Small intestine (tissue), 7 donors: ENCODE measurements around the gene AP3D1. TPM values are rescaled to one million over a fixed set of nuclear protein-coding genes. Genes with fewer than 3 reads are reported as not detected.
"Not testable (repeated sequence)": the region's sequence is repeated elsewhere in the genome, so short reads cannot be mapped to it uniquely, and the experiment has no call there.

ENCODE experiments used
- DNase-seq, 2 donors: peaks; one replicate each; pipeline versions ENCODE4 v3.0.0 to v3.0.0-alpha.2; 2013
- FAIRE-seq: peaks from 2 replicates; lab custom pipeline; 2012; peaks lifted over from hg19 to GRCh38; lab: Jason Lieb, UNC
- H3K27ac ChIP-seq, 3 donors: one replicate each; pipeline ENCODE4 v1.5.1; 2013; ENCODE audit warnings: low read length in 2 of 3, mild to moderate bottlenecking in 2 of 3, control low read depth in 1 of 3, inconsistent platforms in 1 of 3, low read depth in 1 of 3, moderate library complexity in 1 of 3
- H3K27me3 ChIP-seq, 3 donors: one replicate each; pipeline ENCODE4 v1.6.1; 2013; ENCODE audit warnings: low read length in 3 of 3, inconsistent platforms in 1 of 3; ENCODE audit not compliant: control insufficient read depth in 3 of 3, insufficient read depth in 3 of 3
- H3K36me3 ChIP-seq, 3 donors: one replicate each; pipeline ENCODE4 v1.6.1; 2013; ENCODE audit warnings: low read length in 3 of 3, inconsistent platforms in 1 of 3, low read depth in 1 of 3, mild to moderate bottlenecking in 1 of 3, moderate library complexity in 1 of 3; ENCODE audit not compliant: control insufficient read depth in 3 of 3, insufficient read depth in 2 of 3
- H3K4me1 ChIP-seq, 3 donors: one replicate each; pipeline ENCODE4 v1.6.1; 2013; ENCODE audit warnings: low read length in 2 of 3, inconsistent platforms in 1 of 3, low read depth in 1 of 3, mild to moderate bottlenecking in 1 of 3, moderate library complexity in 1 of 3; ENCODE audit not compliant: control insufficient read depth in 3 of 3, insufficient read depth in 2 of 3
- H3K4me3 ChIP-seq, 3 donors: one replicate each; pipeline ENCODE4 v1.5.1; 2013; ENCODE audit warnings: low read length in 3 of 3, control low read depth in 1 of 3, inconsistent platforms in 1 of 3, low read depth in 1 of 3, mild to moderate bottlenecking in 1 of 3, moderate library complexity in 1 of 3
- H3K9me3 ChIP-seq, 2 donors: one replicate each; pipeline ENCODE4 v1.6.1; 2013; ENCODE audit warnings: low read depth in 1 of 2, low read length in 1 of 2; ENCODE audit not compliant: control insufficient read depth in 2 of 2, insufficient read depth in 1 of 2
- WGBS, 3 donors: extraction: QIAGEN DNeasy Blood & Tissue Kit; methylation state at CpG; one replicate each; pipeline ENCODE4 v1.1.7; 2013; 5-methylcytosine and 5-hydroxymethylcytosine counted together
- polyA plus RNA-seq, 4 donors: library from polyadenylated mRNA; stranded (reverse) in 3 of 4; unstranded in 1 of 4; fragments of 200-250 nt in 3 of 4; fragments of 120-200 nt in 1 of 4; gene quantifications; one replicate each; pipeline versions ENCODE4 v1.2.1 to v1.2.3, GENCODE V29; 2013
- donor health status: healthy with polysubstance abuse.
- donor health status: control.
- donor health status: control.
- donor health status: Bipolar disorder and iron deficiency.
- donor health status: healthy.

AP3D1 gene
- polyA plus RNA-seq, 4 donors: 68.1 to 106 (median 89.9) TPM

GRCh38 chr19:2097886-2098327 is 53.5 kb downstream of the AP3D1 start:
- H3K4me3 ChIP-seq: no peak overlapping the region

GRCh38 chr19:2097203-2097885 is 54.0 kb downstream of the AP3D1 start:
- H3K9me3 ChIP-seq: no peaks in the 10 kb centered on the region
- H3K27ac ChIP-seq: peak overlapping the region; percentile 16 to 89 (median 42)
- no peak for DNase-seq
- FAIRE-seq: no peak
- peak overlapping the region in 2 of 3 donors; percentile 45 to 50 for H3K4me3 ChIP-seq
- H3K4me1 ChIP-seq: peaks cover 0 to 21% (median 4%) of the 10 kb centered on the region in 3 donors
- no peaks in the 10 kb centered on the region for H3K27me3 ChIP-seq
- 12 to 23% (median 17%) methylated on average over 29 to 30 of the region's 30 CpGs for WGBS, 3 donors
- peaks cover 8 to 59% (median 21%) of the 10 kb centered on the region in 3 donors for H3K36me3 ChIP-seq

More at GRCh38 chr19:2097886-2098327, 53.5 kb downstream of the AP3D1 start:
- Histone ChIP-seq H3K9me3 (no peaks in the 10 kb centered on the region), H3K4me1 (peaks cover 0 to 21% (median 4%) of the 10 kb centered on the region in 3 donors), H3K27me3 (no peaks in the 10 kb centered on the region), H3K36me3 (peaks cover 8 to 56% (median 22%) of the 10 kb centered on the region in 3 donors), H3K27ac (no peak overlapping the region)
- FAIRE-seq (no peak), DNase-seq (no peak)
- 66 to 83% (median 76%) methylated on average over 23 of the region's 23 CpGs for WGBS, 3 donors

- WGBS, 3 donors: 0 to 1% (median 1%) methylated on average over 40 to 70 of the region's 70 CpGs
- FAIRE-seq: no peak
Measured at GRCh38 chr19:2096480-2097202, 54.7 kb downstream of the AP3D1 start, which contains the start of gene IZUMO4. TSS of gene IZUMO4 (plus strand) at chr19:2096915. CDS start at chr19:2096946, 31 bp downstream.

GRCh38 chr19:2096034-2096479 is 55.3 kb downstream of the AP3D1 start, which contains the start of gene MOB3A:
TSS of gene MOB3A (minus strand) at chr19:2096326. CDS start at chr19:2078560, 17,766 bp downstream.
- FAIRE-seq: no peak
- peak; percentile 88 to 98 for DNase-seq
- Histone ChIP-seq H3K27ac (peak within 1 kb of the TSS; percentile 94 to 98 (median 94)), H3K9me3 (no peaks in the 10 kb centered on the region), H3K4me3 (peak within 1 kb of the TSS; percentile 63 to 73 (median 70)), H3K27me3 (no peaks in the 10 kb centered on the region), H3K36me3 (peaks cover 3 to 50% (median 12%) of the 10 kb centered on the region in 3 donors), H3K4me1 (peaks cover 0 to 21% (median 4%) of the 10 kb centered on the region in 3 donors)
- 0 to 1% (median 1%) methylated on average over 52 to 56 of the region's 56 CpGs for WGBS, 3 donors

More at GRCh38 chr19:2096480-2097202, 54.7 kb downstream of the AP3D1 start, which contains the start of gene IZUMO4:
- Histone ChIP-seq H3K27ac (peak within 1 kb of the TSS; percentile 94 to 98 (median 94)), H3K27me3 (no peaks in the 10 kb centered on the region), H3K36me3 (peaks cover 6 to 55% (median 16%) of the 10 kb centered on the region in 3 donors), H3K4me1 (peaks cover 0 to 21% (median 4%) of the 10 kb centered on the region in 3 donors), H3K4me3 (peak within 1 kb of the TSS; percentile 63 to 73 (median 70)), H3K9me3 (no peaks in the 10 kb centered on the region)
- peak; percentile 97 to 99 for DNase-seq

- H3K27me3 ChIP-seq, H3K4me3 ChIP-seq, DNase-seq, FAIRE-seq, H3K27ac ChIP-seq, H3K9me3 ChIP-seq: not testable (repeated sequence)
- Histone ChIP-seq H3K36me3 (peaks cover 0 to 51% (median 0%) of the 10 kb centered on the region in 3 donors), H3K4me1 (peaks cover 0 to 19% (median 7%) of the 10 kb centered on the region in 3 donors)
- 94 to 99% (median 98%) methylated on average over 13 of the region's 13 CpGs for WGBS, 3 donors
Measured at GRCh38 chr19:2091926-2092525, 59.3 kb downstream of the AP3D1 start.

- no peak overlapping the region for H3K4me3 ChIP-seq
- peaks cover 0 to 9% (median 7%) of the 10 kb centered on the region in 3 donors for H3K4me1 ChIP-seq
- peaks cover 0 to 62% (median 0%) of the 10 kb centered on the region in 3 donors for H3K36me3 ChIP-seq
- no peaks in the 10 kb centered on the region for H3K9me3 ChIP-seq
- 63 to 90% (median 81%) methylated on average over 2 of the region's 2 CpGs for WGBS, 3 donors
- no peaks in the 10 kb centered on the region for H3K27me3 ChIP-seq
- DNase-seq: no peak
- peak overlapping the region in 2 of 3 donors; percentile 34 to 42 for H3K27ac ChIP-seq
- FAIRE-seq: no peak
Measured at GRCh38 chr19:2089727-2090053, 61.7 kb downstream of the AP3D1 start.

- H3K36me3 ChIP-seq: peaks cover 0 to 61% (median 0%) of the 10 kb centered on the region in 3 donors
- no peak for DNase-seq
- peaks cover 0 to 7% (median 5%) of the 10 kb centered on the region in 3 donors for H3K4me1 ChIP-seq
- H3K4me3 ChIP-seq: no peak overlapping the region
- peak overlapping the region in 2 of 3 donors; percentile 42 to 50 for H3K27ac ChIP-seq
- H3K27me3 ChIP-seq: no peaks in the 10 kb centered on the region
- H3K9me3 ChIP-seq: no peaks in the 10 kb centered on the region
- WGBS, 3 donors: 66 to 80% (median 69%) methylated on average over 16 of the region's 16 CpGs
- FAIRE-seq: no peak
Measured at GRCh38 chr19:2089001-2089711, 62.2 kb downstream of the AP3D1 start.
